GM12801 (cell line): ENCODE data around the gene PANX2.

ENCODE experiments used
- CTCF ChIP-seq: IDR thresholded peaks from one replicate; pipeline ENCODE4 v1.5.1; 2011; ENCODE audit warnings: control low read depth; ENCODE audit not compliant: insufficient read length; ENCODE audit errors: extremely low read depth

Gene PANX2

GRCh38 chr22:50161508-50162390 lies 8.8 kb upstream of the PANX2 start:
- TF ChIP-seq CTCF = no peak

- TF ChIP-seq CTCF = no peak
These were observed 8.1 kb upstream of the PANX2 start for GRCh38 chr22:50162391-50162956.

- TF ChIP-seq CTCF = no peak
These were observed 5.0 kb upstream of the PANX2 start for GRCh38 chr22:50165436-50166123.

- TF ChIP-seq CTCF = no peak
These were observed 2.6 kb upstream of the PANX2 start for GRCh38 chr22:50167689-50168489.

- no peak for TF ChIP-seq CTCF
These were observed 1.3 kb upstream of the PANX2 start for GRCh38 chr22:50169181-50169759.

- TF ChIP-seq CTCF = no peak
These were observed 673 bp upstream of the PANX2 start for GRCh38 chr22:50169774-50170341.
